Colonic mucosa (tissue), 4 donors: ENCODE data around the gene RTN3. TPM values are rescaled to one million over a fixed set of nuclear protein-coding genes. Genes with fewer than 3 reads are reported as not detected.

Source experiments
- DNase-seq: peaks from one replicate; pipeline ENCODE4 v3.0.0-alpha.2; 2020
- H3K27ac ChIP-seq: fragments of 200-600 bp; one replicate; pipeline ENCODE4 v1.8.0; 2021
- H3K27me3 ChIP-seq: fragments of 200-600 bp; one replicate; pipeline ENCODE4 v1.8.0; 2021
- H3K36me3 ChIP-seq: fragments of 200-600 bp; one replicate; pipeline ENCODE4 v1.8.0; 2021
- H3K4me1 ChIP-seq: fragments of 200-600 bp; one replicate; pipeline ENCODE4 v1.8.0; 2021; ENCODE audit warnings: mild to moderate bottlenecking
- H3K4me3 ChIP-seq: fragments of 200-600 bp; one replicate; pipeline ENCODE4 v1.8.0; 2021
- H3K9ac ChIP-seq, 2 donors: one replicate each; pipeline ENCODE4 v1.7.0; 2013; ENCODE audit warnings: control low read depth in 2 of 2, low read depth in 2 of 2, low read length in 2 of 2
- H3K9me3 ChIP-seq: fragments of 200-600 bp; one replicate; pipeline ENCODE4 v1.8.0; 2021
- intact Hi-C: fragments of 100-400 bp; cut with DNase I; formaldehyde crosslinking; loops from one replicate; pipeline ENCODE4 v1.14.1; 2022
- total RNA-seq, 2 donors: library from RNA; stranded (reverse); fragmentation: NEBNext Ultra II Directional in 1 of 2; extraction: Animal tissue kit (Norgen Biotek cat#: 25700) in 1 of 2; gene quantifications; one replicate each; pipeline ENCODE4 v1.2.1, GENCODE V29; 2021
- TF ChIP-seq, protein P1 (sequence below): fragments of 200-600 bp; IDR thresholded peaks from one replicate; pipeline ENCODE4 v1.8.0; 2022; ENCODE audit warnings: antibody characterized with exemption, mild to moderate bottlenecking
- donor health status: healthy.
- donor health status: DM: no; HTN: no; CAD: no.
- donor health status: DM: no; HTN: no; CAD: no.

Gene RTN3
- total RNA-seq, 2 donors from 2014 or later: 110 to 128 TPM

DNA sequence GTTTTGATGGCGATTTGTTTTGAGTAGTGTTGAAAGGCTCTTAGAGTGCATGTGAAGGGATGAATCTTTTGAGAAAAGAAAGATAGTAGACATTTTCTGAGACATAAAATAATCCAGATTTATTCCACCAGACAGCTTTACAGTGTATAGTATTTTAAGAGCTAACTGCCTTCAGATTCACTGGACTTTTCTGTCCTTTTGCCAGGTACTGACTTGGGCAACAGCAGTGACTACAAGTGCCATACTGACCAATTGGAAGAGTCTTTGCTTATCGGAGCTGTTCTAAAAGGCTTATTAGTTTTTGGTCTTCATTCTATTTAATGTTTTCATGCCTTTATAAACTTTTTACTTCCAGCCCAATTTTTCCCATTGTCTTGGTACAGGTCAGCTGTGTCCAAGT lies 32.5 kb downstream of the RTN3 start:
- TF ChIP-seq, protein P1, sequence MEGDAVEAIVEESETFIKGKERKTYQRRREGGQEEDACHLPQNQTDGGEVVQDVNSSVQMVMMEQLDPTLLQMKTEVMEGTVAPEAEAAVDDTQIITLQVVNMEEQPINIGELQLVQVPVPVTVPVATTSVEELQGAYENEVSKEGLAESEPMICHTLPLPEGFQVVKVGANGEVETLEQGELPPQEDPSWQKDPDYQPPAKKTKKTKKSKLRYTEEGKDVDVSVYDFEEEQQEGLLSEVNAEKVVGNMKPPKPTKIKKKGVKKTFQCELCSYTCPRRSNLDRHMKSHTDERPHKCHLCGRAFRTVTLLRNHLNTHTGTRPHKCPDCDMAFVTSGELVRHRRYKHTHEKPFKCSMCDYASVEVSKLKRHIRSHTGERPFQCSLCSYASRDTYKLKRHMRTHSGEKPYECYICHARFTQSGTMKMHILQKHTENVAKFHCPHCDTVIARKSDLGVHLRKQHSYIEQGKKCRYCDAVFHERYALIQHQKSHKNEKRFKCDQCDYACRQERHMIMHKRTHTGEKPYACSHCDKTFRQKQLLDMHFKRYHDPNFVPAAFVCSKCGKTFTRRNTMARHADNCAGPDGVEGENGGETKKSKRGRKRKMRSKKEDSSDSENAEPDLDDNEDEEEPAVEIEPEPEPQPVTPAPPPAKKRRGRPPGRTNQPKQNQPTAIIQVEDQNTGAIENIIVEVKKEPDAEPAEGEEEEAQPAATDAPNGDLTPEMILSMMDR: no peak
- no peak overlapping the region for H3K27ac ChIP-seq
- H3K4me3 ChIP-seq: no peak overlapping the region
- no peaks in the 10 kb centered on the region for H3K27me3 ChIP-seq
- no peaks in the 10 kb centered on the region for H3K4me1 ChIP-seq
- H3K9me3 ChIP-seq: no peaks in the 10 kb centered on the region
- intact Hi-C loops: no loop called here
- DNase-seq: no peak
- no peaks in the 10 kb centered on the region for H3K36me3 ChIP-seq
- H3K9ac ChIP-seq: no peak overlapping the region

DNA sequence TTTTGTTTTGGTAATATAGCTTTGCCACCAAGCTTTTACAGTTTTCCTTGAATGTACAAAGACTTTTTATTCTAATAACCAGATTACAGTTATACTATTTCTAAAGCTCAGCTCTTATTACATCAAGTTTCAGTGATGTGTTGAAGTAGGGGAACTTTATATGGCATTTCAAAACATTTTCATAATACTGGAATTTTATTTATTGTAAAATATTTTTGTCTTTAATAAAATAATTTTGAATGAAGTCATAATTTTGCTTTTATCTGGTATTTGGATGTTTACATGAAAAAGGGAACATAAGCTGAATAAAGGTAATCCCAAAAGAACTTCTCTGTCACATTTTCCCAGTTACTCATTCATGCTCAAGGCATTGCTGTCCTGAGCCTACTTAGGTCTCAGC lies 34.7 kb downstream of the RTN3 start:
- H3K4me1 ChIP-seq: no peaks in the 10 kb centered on the region
- H3K36me3 ChIP-seq: no peaks in the 10 kb centered on the region
- intact Hi-C loops: no loop called here
- no peaks in the 10 kb centered on the region for H3K9me3 ChIP-seq
- H3K27me3 ChIP-seq: no peaks in the 10 kb centered on the region
- TF ChIP-seq, protein P1: no peak
- H3K4me3 ChIP-seq: no peak overlapping the region
- H3K9ac ChIP-seq: no peak overlapping the region
- no peak overlapping the region for H3K27ac ChIP-seq
- no peak for DNase-seq

DNA sequence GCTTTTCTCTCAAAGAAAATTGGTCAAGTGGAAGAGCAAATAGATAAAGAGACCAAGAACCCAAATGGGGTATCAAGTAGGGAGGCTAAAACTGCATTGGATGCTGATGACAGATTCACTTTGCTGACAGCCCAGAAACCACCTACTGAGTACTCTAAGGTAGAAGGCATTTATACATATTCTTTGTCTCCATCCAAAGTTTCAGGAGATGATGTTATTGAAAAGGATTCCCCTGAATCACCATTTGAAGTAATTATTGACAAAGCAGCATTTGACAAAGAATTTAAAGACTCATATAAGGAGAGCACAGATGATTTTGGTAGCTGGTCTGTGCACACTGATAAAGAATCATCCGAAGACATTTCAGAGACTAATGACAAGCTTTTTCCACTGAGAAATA lies 37.7 kb downstream of the RTN3 start:
- DNase-seq: no peak
- Histone ChIP-seq H3K36me3 (no peaks in the 10 kb centered on the region), H3K9ac (no peak overlapping the region), H3K4me3 (no peak overlapping the region), H3K27ac (no peak overlapping the region), H3K9me3 (no peaks in the 10 kb centered on the region), H3K27me3 (no peaks in the 10 kb centered on the region), H3K4me1 (no peaks in the 10 kb centered on the region)
- intact Hi-C loops: no loop called here
- TF ChIP-seq, protein P1: no peak

DNA sequence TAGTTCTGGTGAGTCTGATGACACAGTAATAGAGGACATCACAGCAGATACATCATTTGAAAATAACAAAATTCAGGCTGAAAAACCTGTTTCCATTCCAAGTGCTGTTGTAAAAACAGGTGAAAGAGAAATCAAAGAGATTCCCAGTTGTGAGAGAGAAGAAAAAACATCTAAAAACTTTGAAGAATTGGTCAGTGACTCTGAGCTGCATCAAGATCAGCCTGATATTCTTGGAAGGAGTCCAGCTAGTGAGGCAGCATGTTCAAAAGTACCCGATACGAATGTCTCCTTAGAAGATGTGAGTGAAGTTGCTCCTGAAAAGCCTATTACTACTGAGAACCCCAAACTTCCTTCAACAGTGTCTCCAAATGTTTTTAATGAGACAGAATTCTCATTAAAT lies 38.7 kb downstream of the RTN3 start:
- no peak for DNase-seq
- intact Hi-C loops: no loop called here
- H3K9me3 ChIP-seq: no peaks in the 10 kb centered on the region
- H3K27me3 ChIP-seq: no peaks in the 10 kb centered on the region
- H3K36me3 ChIP-seq: no peaks in the 10 kb centered on the region
- no peak overlapping the region for H3K4me3 ChIP-seq
- no peak overlapping the region for H3K27ac ChIP-seq
- H3K4me1 ChIP-seq: no peaks in the 10 kb centered on the region
- H3K9ac ChIP-seq: no peak overlapping the region
- TF ChIP-seq, protein P1: no peak

DNA sequence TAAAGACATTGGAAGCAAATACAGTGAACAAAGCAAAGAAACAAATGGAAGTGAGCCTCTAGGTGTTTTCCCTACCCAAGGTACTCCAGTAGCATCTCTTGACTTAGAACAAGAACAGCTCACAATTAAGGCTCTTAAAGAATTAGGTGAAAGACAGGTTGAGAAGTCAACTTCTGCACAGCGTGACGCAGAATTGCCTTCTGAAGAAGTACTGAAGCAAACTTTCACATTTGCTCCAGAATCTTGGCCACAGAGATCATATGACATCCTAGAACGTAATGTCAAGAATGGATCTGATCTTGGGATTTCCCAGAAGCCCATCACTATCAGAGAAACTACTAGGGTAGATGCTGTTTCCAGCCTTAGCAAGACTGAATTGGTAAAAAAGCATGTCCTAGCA lies 39.3 kb downstream of the RTN3 start:
- TF ChIP-seq, protein P1: no peak
- Histone ChIP-seq H3K27me3 (no peaks in the 10 kb centered on the region), H3K9me3 (no peaks in the 10 kb centered on the region), H3K4me1 (no peaks in the 10 kb centered on the region), H3K36me3 (no peaks in the 10 kb centered on the region), H3K4me3 (no peak overlapping the region), H3K27ac (no peak overlapping the region), H3K9ac (no peak overlapping the region)
- no peak for DNase-seq
- intact Hi-C loops: no loop called here

DNA sequence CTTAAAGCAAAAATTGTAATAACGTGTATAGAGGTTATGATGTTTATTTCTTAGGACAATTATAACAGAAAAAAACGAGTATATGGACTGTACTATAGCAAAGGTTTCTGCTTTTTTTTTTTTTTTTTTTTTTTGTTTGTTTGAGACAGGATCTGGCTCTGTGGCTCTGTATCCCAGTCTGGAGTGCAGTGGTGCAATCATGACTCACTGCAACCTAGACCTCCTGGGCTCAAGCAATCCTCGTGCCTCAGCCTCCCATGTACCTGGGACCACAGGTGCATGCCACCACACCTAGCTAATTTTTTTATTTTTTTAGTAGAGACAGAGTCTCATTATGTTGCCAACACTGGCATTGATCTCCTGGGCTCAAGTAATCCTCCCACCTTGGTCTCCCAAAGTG lies 48.0 kb downstream of the RTN3 start:
- Histone ChIP-seq H3K4me3 (no peak overlapping the region), H3K9ac (no peak overlapping the region), H3K27ac (no peak overlapping the region), H3K4me1 (no peaks in the 10 kb centered on the region), H3K9me3 (no peaks in the 10 kb centered on the region), H3K36me3 (no peaks in the 10 kb centered on the region), H3K27me3 (no peaks in the 10 kb centered on the region)
- TF ChIP-seq, protein P1: no peak
- DNase-seq: no peak
- intact Hi-C loops: no loop called here
